Suprapubic skin (tissue), 4 donors: ENCODE results near the gene PDE3B.

Source experiments
- POLR2A ChIP-seq, 2 donors: fragments of 450-650 bp; IDR thresholded peaks; one replicate each; pipeline ENCODE4 v1.6.1; 2017; ENCODE audit warnings: antibody characterized with exemption in 2 of 2, mild to moderate bottlenecking in 2 of 2, moderate library complexity in 2 of 2
- POLR2AphosphoS5 ChIP-seq, 3 donors: sonication (generic); formaldehyde crosslinking; IDR thresholded peaks; one replicate each; pipeline ENCODE4 v1.6.1; 2017; ENCODE audit warnings: antibody characterized with exemption in 3 of 3
- TF ChIP-seq, protein P1 (sequence below), 2 donors: fragments of 200-600 bp in 1 of 2; fragments of 450-650 bp in 1 of 2; sonication (generic) in 1 of 2; IDR thresholded peaks; one replicate each; pipeline ENCODE4 v1.5.1; 2016 to 2019; ENCODE audit warnings: antibody characterized with exemption in 2 of 2, mild to moderate bottlenecking in 1 of 2, moderate library complexity in 1 of 2

DNA sequence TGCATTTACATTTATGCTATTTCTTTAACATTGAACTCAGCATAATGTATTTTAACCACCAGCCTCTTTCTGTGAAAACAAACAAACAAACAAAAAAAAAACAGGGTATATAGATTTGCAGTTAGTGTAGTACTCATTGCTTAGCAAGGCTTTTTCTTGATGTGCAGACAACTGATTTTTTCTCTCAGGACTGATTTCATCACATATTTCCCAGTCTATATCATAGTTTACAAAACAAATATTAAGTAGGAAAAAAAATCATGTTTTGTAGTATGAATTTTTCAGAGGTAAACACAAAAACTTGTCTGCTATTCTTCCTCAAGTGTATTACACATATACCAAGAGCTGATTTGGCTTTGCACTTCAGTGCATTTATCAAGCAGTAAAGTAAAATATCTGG is 123.0 kb downstream of the PDE3B start:
- no peak for TF ChIP-seq POLR2AphosphoS5 (IDR thresholded peaks at IDR 0.05)
- TF ChIP-seq, protein P1, sequence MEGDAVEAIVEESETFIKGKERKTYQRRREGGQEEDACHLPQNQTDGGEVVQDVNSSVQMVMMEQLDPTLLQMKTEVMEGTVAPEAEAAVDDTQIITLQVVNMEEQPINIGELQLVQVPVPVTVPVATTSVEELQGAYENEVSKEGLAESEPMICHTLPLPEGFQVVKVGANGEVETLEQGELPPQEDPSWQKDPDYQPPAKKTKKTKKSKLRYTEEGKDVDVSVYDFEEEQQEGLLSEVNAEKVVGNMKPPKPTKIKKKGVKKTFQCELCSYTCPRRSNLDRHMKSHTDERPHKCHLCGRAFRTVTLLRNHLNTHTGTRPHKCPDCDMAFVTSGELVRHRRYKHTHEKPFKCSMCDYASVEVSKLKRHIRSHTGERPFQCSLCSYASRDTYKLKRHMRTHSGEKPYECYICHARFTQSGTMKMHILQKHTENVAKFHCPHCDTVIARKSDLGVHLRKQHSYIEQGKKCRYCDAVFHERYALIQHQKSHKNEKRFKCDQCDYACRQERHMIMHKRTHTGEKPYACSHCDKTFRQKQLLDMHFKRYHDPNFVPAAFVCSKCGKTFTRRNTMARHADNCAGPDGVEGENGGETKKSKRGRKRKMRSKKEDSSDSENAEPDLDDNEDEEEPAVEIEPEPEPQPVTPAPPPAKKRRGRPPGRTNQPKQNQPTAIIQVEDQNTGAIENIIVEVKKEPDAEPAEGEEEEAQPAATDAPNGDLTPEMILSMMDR (IDR thresholded peaks at IDR 0.05), result no peak
- no peak for TF ChIP-seq POLR2A (IDR thresholded peaks at IDR 0.05)
